C4-2B (cell line): ENCODE results near the gene HDGFL2.

Experiments used
- ZFX ChIP-seq: fragments of 450-650 bp; IDR thresholded peaks from 2 replicates; pipeline ENCODE4 v1.6.1; 2017
- TF ChIP-seq, protein P1 (sequence below): fragments of 450-650 bp; conservative IDR thresholded peaks from 2 replicates; pipeline ENCODE4 v1.5.1; 2017; ENCODE audit warnings: mild to moderate bottlenecking

DNA sequence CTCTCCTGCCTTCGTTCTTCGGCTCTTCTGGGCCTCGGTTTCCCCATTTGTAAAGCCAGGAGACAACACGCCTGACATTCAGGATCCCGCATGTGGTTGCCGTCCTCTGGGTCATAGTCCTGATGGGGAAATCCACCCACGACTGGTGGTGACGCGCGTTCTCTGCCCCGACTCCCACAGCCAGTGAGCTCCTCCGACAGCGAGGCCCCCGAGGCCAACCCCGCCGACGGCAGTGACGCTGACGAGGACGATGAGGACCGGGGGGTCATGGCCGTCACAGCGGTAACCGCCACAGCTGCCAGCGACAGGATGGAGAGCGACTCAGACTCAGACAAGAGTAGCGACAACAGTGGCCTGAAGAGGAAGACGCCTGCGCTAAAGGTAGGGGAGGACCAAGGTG, 16.4 kb downstream of the HDGFL2 start:
- no peak for TF ChIP-seq ZFX
- TF ChIP-seq, protein P1, sequence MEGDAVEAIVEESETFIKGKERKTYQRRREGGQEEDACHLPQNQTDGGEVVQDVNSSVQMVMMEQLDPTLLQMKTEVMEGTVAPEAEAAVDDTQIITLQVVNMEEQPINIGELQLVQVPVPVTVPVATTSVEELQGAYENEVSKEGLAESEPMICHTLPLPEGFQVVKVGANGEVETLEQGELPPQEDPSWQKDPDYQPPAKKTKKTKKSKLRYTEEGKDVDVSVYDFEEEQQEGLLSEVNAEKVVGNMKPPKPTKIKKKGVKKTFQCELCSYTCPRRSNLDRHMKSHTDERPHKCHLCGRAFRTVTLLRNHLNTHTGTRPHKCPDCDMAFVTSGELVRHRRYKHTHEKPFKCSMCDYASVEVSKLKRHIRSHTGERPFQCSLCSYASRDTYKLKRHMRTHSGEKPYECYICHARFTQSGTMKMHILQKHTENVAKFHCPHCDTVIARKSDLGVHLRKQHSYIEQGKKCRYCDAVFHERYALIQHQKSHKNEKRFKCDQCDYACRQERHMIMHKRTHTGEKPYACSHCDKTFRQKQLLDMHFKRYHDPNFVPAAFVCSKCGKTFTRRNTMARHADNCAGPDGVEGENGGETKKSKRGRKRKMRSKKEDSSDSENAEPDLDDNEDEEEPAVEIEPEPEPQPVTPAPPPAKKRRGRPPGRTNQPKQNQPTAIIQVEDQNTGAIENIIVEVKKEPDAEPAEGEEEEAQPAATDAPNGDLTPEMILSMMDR, result no peak
